Hepatic stellate cell (primary cell): ENCODE measurements around the gene GNAQ.

ENCODE experiments used
- DNase-seq: peaks from one replicate; pipeline ENCODE4 v3.0.0; 2011; ENCODE audit warnings: low spot score

The GNAQ gene

GRCh38 chr9:77811832-77812231 is 219.8 kb downstream of the GNAQ start:
- no peak for DNase-seq

DNA sequence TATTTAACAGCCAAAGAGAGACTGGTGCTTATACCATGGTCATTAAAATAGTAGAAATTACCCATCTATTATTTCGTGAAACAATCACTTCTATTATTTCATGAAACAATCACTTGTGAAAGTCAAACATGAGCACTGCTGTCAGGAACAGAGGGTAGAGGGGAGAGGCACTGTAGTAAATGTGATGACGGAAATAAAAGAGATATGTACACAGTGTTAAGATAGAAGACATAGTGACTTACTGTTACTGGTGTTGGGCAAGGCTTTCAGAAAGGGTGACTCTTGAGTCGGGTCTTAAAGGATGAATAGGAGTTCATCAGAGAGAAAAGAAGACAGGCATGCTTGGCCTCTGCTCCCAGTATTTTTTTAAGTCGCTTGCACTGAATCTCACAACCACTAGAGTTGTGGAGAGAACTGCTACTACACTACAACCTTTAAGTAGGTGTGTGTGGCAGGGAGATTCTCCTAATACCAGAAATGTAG is 220.9 kb downstream of the GNAQ start:
- no peak for DNase-seq

DNA sequence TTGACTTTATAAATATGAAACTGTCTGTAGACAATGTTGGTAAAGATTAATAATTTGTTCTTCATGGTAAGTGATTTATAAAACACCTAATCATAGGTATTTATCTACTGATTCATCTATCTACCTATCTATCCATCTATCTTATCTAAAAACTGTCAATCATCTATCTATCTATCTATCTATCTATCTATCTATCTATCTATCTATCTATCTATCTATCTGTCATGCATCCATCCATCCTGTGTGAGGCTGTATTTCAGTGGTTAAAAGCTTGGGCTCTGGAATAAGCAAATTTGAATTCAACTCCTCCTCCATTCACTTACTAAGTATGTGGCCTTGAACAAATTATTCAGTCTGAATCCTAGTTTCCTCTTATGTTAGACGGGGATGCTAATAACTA is 221.6 kb downstream of the GNAQ start:
- DNase-seq = no peak

- DNase-seq = no peak
Measured at GRCh38 chr9:77809552-77809951, 222.1 kb downstream of the GNAQ start.

- DNase-seq = no peak
Measured at GRCh38 chr9:77808751-77809081, 222.9 kb downstream of the GNAQ start.

DNA sequence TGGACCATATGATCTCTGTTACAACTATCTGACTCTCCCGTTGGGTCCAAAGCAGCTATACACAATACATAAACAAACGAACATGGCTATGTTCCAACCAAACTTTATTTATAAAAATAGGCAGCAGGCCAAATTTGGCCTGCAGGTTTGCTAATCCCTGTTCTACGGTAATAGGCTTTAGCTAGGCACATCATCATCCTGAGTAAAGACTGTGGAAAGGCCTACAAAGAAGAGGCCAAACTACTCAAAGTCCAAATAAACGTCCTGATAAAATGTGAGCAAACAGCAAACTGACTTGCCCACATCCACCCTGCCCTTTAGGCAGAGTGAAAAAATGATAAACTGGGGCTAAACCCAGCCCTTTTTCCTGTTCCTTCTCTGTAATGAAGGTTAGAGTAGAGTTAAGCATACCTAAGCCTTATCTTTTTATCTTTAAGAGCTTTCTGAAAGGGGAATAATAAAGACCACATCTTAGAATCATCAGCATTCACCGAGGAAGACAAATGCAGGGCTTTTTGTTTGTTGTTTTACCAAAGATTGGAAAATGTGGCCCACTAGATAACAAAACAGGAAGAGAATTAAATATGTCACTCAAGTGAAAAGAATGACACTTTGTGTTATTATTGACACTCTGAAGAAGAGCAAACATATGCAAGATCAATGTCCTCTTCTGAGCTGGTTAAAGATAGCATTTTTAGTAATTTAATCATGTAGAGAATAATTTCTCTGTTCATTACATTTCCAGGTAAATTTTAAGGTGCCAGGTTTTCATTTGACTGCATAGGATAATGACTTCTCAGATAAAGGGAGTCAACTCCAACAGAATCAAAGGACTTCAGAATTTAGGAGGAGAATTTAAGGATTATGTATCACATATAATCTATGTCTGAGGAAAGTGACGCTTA is 223.5 kb downstream of the GNAQ start:
- DNase-seq = no peak

DNA sequence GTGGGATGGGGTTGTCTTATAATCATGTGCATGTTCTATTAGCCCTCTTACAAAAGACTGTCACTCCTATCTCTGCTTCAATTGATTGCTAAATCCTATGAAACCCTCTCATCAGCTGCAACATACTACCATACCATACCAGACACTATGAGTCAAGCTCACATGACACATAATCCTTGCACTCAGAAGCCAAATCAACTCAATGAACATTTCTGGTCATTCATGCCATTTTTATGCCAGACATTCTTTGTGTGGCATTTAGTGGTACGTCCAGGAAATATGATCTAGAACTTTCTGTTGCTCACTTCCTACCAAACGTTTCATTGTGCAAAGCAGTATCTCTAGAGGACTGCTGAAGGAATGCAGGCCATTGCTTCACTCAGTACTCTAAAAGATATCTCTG is 224.3 kb downstream of the GNAQ start:
- peak; percentile 51 for DNase-seq

- DNase-seq = no peak
Measured at GRCh38 chr9:77806741-77807140, 224.9 kb downstream of the GNAQ start.

GRCh38 chr9:77805810-77806209 is 225.8 kb downstream of the GNAQ start:
- DNase-seq = no peak

- no peak for DNase-seq
Measured at GRCh38 chr9:77803423-77803822, 228.2 kb downstream of the GNAQ start.

DNA sequence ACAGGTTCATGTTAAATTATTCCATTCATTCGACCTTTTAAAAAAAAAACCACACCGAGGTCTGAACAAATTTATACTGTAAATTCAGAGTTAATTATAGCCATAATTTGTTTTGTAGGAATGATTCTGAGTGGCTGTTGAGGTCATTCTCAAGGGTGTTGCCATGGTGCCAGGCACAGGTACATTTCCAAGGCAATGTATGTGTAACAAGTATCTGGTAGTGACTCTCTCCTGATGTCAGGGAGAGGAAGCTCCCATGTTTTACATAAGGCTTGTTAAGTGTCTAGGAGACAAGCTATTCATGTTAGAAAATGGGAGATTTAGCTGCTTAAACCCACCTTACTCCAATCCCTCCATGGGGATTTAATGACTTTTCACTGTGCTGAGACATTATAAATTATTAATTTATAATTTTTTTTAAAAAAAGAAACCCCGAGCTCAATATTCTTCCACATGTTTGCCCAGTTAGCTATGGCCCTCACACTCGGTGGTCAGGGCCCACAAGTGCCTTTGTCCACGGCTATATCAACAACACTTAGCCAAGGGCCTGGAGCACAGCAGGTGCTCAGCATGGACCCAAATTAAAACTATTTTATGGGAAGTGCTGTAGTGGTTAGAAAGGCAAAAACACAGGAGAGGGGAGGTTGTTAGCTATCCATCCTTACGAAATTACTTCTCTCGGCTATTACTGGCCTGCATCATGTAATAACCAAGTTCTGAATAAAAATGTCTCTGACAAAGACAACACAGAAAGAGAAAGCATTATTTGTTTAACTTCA is 228.9 kb downstream of the GNAQ start:
- no peak for DNase-seq

DNA sequence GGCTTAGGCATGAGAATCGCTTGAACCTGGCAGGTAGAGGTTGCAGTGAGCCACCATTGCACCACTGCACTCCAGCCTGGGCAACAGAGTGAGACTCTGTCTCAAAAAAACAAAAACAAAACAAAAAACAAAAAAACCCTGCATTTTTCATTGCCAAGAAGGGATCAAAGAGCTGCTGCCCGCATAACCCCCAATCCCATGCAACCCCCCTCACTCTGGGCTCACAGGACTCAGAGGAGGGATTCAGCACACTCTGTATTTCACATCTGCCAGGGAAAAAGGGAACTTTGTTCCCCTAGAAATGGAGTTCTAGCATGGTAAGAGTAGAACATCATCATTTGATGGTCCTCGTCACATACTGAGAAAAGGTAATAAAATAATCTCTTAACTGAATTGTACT is 229.5 kb downstream of the GNAQ start:
- no peak for DNase-seq

GRCh38 chr9:77800924-77801551 is 230.6 kb downstream of the GNAQ start:
- no peak for DNase-seq

DNA sequence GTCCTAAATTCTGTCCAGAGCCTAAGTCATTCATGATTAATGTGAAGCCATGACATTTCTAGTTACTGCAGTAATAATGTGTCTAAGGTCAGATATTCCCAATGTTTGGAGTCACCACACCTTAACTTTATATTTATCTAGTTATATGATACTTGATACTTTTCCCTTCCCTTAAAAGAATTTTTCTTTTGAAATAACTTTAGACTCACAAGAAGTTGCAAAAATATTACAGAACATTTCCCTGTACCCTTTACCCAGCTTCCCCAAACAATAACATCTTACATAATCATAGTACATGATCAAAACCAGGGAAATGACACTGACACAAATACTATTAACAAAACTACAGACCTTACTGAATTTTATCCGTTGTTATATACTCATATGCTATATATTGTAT is 233.5 kb downstream of the GNAQ start:
- DNase-seq = no peak

- no peak for DNase-seq
Measured at GRCh38 chr9:77794985-77795384, 236.6 kb downstream of the GNAQ start.

- DNase-seq = no peak
Measured at GRCh38 chr9:77793849-77794248, 237.8 kb downstream of the GNAQ start.

- DNase-seq = no peak
Measured at GRCh38 chr9:77789891-77790290, 241.7 kb downstream of the GNAQ start.

GRCh38 chr9:77785341-77785740 is 246.3 kb downstream of the GNAQ start:
- DNase-seq = no peak

- no peak for DNase-seq
Measured at GRCh38 chr9:77783518-77783917, 248.1 kb downstream of the GNAQ start.

- no peak for DNase-seq
Measured at GRCh38 chr9:77779010-77779409, 252.6 kb downstream of the GNAQ start.

- DNase-seq = no peak
Measured at GRCh38 chr9:77773381-77773780, 258.2 kb downstream of the GNAQ start.

GRCh38 chr9:77772646-77773045 is 259.0 kb downstream of the GNAQ start:
- no peak for DNase-seq

- DNase-seq = no peak
Measured at GRCh38 chr9:77771171-77771570, 260.4 kb downstream of the GNAQ start.
